Astrocyte of the hippocampus (primary cell): Measurements from ENCODE around the gene SETMAR.
"Not testable (repeated sequence)": the region's sequence is repeated elsewhere in the genome, so short reads cannot be mapped to it uniquely, and the experiment has no call there.

ENCODE experiments used
- DNase-seq: peaks from one replicate; pipeline ENCODE4 v3.0.0; 2011; ENCODE audit warnings: low read depth, low spot score

The SETMAR gene

DNA sequence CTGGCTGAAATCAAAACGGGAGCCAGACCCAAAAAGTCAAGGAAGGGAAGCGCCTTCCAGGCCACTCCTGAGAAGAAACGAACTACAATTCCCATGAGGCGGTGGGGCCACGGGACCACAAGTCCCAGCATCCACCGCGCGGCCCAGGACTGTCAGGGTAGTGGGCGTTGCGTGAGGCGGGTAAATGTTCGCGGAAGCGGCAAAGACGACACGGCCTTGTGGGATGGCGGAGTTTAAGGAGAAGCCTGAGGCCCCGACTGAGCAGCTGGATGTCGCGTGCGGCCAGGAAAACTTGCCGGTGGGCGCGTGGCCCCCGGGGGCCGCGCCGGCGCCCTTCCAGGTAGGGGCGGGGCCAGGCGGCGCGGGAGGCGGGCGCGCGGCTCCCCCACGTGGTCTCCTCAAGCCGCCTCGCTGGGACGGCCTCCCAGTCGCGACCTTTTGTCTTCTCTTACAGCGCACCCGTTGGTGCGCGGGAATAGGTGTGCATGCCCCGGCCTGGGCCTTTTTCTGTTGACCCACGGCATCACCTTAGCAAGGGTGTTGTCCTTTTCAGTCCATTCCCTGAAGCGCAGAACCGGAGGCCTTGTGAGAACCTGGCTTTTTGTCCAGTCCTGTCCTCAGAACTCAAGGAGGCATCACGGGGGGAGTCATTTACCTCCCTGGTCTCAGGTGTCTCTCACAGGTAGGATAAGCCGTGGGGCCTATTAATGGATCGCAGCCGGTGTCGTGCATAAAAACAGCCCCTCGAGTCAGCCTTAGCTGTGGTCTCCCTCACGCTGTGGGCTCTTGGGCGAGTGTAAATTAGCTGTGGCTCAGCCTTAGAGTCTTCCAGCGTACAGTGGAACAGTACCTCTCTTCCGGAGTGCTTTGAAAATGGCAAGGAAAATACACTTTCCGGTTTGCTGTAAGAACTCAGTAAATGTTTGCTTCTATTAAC lies at the start of gene SETMAR:
TSS of gene SETMAR (plus strand) at position 183 of the 937 bp plus-strand sequence. CDS start at position 185, 2 bp downstream.
- DNase-seq = peak; percentile 94

DNA sequence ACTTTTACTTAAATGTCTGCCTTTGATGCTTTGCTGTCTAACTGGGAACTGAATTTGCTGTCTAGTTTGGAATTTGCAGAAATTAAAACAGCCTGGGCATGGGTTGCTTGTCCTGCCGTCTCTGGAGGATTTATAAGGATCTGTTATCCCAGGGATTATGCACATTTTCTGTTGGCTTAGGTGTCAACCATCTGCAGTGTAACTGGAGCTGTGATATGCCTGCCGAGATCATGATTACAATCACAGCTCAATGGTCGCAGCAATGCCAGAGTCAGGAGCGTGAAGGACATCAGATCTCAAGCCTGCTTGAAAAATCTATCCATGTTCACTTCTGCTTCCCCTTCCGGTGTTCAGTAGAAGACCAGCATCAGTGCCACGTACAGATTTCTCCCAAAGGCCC lies 41.8 kb upstream of the SETMAR start:
- no peak for DNase-seq

DNA sequence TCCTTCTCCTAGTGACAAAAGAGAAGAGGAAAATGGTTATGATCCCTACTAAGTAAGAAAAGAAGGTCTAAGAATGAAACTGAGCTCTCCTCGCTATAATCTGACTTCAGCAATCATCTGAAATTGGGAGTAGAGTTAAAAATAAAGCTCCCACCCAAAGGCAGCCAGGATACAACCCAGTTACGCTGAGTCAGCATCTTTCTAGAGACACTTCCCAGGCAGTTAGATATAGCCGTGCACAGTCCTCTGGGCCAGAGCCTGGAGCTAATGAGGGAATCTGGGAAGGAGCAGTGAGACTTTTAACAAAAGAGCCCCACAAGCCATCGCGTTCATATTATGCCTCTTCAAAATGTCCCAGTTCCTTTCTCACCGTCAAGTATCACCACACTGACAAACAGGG lies 39.1 kb upstream of the SETMAR start:
- no peak for DNase-seq

DNA sequence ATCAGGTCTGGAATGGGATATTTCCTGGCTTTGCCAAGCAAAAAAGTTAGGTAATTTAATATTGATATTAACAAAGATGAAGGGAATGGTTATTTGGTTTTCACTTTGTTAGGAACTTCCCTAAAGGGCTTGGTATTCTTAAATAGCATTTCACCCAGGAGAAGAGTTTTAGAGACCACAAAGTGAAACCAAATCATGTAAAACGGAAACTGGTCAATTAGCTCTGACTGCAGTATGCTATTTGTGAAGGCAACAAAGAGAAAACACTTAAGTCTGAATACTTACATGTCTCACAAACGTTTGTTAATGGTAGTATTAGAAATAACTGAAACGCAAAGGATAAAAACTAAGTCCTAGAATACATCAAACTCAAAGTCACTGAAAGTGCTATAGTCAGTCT lies 32.4 kb upstream of the SETMAR start:
- peak; percentile 4 for DNase-seq

DNA sequence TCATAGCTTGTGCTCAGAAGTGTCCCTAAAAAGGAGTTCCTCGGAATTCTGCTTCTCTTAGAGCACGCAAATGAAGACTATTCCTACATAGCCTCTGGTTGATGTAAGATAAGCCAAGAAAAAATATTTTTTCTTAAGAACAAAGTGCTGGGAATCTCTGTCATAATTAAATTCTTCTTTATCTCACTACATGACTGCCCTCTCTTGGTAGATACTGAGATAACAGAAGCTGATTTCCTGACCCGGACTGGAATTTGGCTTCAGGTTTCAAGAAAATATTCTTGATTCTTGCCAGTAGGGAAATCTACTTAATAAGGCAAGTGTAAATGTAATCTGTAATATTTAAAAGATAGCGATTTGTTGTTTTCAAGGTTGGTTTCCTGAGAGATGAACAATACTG lies 31.3 kb upstream of the SETMAR start:
- peak; percentile 65 for DNase-seq

DNA sequence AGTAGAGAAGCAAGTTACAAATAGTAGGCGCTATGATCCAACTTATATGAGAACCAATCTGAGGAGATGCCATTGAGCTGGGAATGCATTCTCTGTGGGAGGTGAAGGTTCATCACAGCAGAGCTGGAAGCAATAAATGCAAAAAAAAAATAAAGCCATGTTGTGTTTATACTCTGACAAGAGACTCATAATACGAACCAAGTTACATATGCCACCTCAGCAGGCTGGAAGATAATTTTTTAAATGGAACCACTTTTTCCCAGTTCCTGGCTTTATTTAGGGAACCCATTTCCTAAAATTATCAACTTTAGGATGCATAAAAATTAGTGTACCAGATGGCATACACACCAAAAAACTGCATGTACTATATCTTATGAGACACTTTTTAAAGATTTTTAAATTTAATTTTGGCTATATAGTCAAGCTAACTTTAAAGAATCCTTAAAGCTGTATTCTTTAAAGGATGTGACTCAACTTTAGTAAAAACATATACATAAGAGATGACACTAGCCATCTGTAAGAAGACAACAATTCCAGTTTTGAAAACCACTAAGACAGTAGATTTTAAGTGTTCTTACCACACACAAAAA lies 23.6 kb upstream of the SETMAR start:
- DNase-seq = no peak

DNA sequence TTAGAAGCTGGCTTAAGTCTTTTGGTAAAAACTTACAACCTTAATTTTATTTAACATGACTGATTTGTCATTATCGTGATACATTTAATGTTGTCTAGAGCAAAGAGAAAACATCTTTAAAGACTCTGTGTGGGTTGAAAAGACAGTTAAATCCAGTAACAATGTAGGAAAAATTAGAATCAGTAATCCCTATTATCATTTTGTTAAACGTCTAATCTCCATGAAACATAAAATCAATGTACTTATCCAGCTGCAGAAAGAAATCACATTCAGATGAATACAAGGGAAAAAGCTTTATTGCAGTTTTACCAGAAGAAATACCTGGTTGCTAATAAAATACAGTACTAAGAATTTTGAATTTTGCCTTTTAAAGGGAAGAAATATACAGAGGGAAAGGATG lies 21.2 kb upstream of the SETMAR start:
- no peak for DNase-seq

DNA sequence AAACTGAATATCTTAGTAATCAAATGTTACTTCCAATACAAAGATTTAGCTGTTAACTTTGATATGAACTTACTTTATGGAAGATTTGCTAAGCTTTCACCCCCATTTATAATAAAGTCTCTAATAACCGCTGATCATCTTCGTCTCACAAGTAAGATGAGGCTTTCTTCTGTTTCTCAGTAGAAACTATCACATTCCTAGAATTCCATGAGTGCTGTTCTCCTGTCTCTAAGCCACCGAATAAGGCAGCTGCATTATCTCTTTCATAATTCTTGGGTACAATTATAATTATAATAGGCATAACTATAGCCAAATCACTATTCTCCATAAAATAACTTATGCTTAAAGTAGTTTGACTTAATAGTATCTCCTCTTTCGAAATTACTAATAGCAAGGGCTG lies 18.3 kb upstream of the SETMAR start:
- no peak for DNase-seq

DNA sequence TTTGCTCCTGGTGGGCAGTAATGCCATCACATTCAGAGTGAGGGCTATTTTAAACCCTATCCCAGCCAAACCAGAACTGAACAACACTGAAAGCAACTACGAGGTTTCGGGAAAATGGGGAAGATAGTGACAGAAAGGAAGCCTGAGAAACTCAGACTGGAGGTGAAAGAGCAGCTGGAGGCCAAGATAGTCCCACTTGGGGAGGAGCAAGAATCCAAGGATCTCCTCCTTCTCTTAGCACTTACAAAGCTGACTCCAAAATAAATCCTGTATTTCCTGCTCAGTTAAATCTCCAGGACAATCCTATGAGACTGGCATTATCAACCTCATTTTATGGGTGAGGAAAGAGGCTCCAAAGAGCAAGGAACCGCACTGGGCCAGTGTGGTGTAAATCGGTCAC lies 14.1 kb upstream of the SETMAR start:
- no peak for DNase-seq

DNA sequence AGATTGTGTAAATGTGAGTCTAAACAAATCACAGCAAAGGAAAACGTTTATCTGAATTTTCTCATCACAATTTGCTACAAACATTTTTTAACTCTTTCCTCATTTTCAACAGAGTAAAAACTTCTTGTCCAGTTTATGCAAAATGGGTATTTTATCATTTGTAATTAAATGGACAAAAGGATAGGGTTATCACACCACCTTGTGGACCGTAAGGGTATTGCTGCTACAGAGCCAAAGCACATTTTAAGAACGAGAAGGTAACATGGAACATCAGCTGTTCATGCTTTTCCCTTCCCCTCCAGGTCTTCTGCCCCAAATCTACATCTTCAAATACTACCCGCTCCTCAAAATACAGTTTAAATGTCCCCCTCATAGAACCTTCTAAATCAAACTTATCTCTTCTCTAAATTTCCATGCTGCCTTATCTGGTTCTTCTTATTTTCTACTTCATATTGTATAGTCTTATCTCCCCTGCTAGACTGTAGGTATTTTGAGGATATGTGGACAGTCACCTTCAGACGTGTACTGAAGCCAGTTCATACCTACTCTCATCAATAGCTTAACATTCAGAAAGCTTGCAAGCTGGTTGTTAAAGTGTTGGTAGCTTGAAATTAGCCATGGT lies 12.8 kb upstream of the SETMAR start:
- DNase-seq = peak; percentile 69

DNA sequence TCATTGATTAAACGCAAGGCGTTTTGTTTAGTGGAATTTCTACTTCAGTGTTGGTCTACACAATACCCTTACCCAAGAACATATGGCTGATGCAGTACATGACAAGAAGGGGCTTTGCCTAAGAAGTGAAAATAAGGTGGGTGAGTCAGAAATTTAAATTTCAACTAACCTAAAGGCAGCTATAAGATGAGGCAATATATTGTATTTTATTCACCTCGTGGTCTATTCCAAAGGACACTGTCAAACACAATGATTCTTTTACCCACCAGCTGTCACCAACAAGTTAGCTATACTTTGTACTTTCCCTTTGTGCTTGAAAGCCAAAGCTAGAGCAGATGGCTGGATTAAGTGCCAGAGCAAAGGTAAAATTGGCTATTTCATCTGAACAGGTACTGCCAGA lies 10.9 kb upstream of the SETMAR start:
- DNase-seq = no peak

DNA sequence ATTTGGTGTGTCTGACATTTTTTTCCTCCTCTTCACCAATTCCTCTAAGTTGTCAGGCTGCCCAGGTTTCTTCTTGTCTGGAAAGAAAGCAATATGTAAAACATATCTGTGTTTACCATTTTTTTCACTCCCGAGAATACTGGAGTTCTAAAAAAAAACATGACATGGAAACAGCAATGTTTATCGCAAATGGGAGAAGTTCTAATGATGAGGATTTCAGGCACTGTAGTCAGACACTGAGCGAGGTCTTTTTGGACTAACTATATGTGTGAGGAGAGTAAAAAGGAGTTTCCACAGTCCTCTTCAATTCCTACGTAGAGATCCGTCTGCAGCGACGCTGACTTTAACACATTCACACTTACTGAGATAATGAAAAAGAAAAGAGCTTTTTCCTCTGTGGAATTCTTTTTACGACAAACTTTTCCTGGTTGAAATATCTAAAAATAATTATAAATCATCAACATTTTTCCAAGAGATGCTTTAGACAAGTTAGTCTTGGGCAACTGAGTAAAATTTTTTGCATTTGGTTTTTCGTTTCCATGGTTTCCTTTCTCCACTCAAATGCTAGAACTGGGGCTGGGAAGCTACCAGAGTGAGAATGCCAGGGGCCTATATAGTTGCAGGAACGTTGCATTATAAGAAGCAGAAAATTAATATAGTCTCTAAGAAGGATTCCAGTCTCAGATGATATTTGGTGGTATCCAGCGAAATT lies 8.4 kb upstream of the SETMAR start:
- no peak for DNase-seq

DNA sequence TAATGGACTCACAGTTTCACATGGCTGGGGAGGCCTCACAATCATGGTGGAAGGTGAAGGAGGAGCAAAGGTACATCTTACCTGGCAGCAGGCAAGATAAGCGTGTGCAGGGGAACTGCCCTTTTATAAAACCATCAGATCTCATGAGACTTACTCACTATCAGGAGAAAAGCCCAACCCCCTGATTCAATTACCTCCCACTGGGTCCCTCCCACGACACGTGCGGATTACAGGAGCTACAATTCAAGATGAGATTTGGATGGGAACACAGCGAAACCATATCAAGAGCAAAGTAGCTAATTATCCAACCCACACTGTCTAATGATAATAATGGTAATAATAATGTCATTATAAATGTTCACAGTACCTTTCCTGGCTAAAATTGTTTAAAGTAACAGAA lies 6.7 kb upstream of the SETMAR start:
- DNase-seq = not testable (repeated sequence)

DNA sequence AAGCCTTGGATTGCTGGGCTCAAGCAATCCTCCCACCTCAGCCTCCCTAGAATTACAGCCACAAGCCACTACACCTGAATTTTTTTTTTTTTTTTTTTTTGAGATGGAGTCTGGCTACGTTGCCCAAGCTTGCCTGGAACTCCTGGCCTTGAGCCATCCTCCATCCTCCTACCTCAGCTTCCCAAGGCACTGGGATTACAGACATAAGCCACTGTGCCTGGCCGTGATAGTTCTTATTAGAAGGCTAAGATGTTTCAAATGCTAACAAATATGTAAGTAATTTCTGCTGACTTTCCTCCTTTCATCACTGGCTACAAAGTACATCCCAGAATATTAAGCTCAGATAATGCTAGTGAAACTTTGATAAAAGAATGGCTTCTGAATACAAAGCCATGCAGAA lies 5.7 kb upstream of the SETMAR start:
- DNase-seq = no peak

DNA sequence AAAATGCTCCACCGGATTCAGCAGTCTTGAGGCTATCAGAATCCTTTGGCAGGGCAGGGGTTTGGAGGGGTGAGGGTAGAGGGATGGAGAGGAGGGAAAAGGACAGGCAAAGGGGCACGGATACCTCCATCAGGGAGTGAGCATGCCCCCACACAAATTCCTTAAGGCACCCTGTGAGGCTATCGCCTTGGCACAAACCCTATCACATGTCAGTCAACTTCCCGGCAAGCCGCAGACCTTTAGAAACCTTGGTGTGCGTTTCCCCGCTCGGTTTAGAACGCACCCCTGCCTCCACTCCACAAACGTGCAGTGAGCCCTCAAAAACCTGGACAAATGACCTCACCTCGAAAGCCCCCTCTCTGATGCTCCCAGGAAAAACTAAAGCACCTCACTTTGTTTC lies 422 bp upstream of the SETMAR start:
- DNase-seq = no peak

DNA sequence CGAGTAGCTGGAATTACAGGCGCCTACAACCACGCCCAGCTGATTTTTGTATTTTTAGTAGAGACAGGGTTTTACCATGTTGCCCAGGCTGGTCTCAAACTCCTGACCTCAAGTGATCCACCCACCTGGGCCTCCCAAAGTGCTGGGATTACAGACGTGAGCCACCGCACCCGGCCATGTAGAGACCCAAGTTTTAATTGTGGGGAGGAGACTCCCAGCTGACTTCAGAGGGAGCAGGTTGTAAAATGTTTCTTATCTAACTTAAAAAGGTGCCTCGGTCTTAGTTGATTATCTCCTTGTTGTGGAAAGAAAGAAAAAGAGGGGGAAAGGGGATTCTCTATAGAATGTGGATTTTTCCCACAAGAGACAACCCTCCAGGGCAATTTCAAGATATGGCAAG lies 2.0 kb downstream of the SETMAR start:
- not testable (repeated sequence) for DNase-seq

DNA sequence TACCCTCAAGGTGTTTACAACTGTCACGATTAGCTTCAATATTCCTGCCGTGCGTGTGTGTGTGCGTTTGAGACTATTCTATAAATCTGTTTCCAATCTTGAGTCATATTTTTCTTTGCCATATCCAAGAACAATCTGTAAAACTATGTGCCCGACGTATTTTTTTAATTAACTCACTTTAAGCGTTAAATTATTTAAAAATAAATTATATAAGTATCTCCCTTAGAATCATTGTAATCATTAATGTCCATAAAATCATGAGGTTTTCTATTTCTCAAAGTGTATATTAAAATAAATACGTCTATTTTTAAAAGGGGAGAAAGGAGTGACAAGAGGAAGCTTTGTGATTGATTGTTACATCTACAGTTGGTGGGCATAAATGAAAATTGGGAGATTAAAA lies 2.9 kb downstream of the SETMAR start:
- no peak for DNase-seq

DNA sequence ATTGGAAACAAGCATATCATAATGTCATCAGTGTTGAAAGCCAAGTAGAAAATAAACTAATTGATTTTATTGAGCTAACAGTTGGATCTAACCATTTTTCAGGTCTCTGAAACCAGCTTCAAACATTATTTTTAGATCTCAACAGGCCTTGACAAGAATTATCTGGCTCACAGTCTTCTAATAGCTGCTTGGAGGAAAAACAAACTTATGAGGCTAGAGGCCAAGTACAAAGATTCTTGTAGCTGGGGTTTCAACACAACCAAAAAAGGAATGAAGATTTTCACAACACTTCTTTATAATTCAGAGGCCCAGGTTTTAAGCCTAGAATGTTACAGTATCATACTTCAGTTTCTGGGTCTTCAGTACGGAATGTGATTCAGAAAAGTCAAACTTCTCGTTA lies 3.7 kb downstream of the SETMAR start:
- peak; percentile 46 for DNase-seq

DNA sequence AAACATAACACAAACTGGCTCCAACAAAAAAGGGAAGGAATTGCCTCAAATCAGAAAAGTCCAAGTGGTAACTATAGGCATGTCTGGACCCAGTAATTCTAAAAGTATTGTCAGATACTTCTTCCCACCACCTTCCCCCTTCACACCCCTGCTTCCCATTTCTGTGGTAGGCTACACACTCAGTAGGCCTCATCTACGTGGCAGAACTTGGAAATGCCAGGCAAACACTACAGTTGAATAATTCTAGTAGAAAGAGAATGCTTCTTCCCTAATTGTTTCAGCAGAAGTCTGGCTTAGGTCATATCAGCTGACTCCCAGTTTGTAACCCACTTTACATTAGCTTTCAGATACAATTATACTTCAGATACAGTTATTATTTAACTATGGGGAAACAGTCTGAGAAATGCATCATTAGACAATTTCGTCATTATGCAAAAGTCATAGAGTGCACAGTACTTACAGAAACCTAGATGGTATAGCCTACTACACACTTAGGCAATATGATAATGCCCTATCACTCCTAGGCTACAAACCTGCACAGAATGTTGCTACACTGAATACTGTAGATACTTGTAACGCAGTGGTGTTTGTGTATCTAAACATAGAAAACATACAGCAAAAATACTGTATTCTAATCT lies 6.4 kb downstream of the SETMAR start:
- DNase-seq = no peak

DNA sequence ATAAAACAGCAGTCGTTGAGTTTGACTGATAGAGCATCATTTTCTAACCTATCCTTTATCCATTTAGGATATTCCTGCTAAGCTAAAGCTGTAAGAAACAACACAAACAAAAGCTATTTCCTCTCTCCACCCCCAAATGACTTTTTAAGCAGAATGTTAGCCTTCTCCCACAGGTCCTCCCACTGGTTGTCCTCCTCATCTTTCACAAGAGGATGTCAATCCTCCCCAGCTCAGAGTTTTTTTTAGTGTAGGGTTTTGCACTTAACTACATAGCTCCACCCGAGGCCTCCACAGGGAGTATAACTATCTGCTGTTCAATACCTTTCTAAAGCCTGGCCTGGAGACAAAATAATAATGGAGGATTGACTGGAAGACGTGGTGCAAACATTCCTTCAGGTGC lies 7.8 kb downstream of the SETMAR start:
- DNase-seq = no peak

DNA sequence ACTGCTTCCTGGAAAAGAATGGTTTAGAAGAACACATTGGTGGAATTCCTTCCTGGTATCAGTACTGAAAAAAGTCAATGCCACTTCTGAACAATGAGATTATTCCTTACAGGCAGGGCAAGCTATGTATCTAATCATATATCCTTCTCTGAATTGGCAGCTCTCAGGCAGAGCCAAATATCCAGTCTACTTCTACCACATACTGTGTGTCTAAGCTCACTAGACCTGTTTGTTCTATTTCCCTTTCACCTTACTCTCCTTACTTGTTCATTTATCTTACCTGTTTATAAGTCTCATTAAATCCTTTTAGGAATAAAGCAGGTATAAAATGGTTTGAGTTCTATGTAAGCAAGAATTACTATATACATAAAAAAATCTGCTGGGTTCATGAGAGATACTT lies 8.3 kb downstream of the SETMAR start:
- no peak for DNase-seq
